ENCODE data around the gene SARS2. TPM values are rescaled to one million over a fixed set of nuclear protein-coding genes. Genes with fewer than 3 reads are reported as not detected.

SARS2 gene
- total and polyA plus RNA-seq, 2 donors (not counting 1 experiment from before 2014, with no cell fraction given) = 7.2 to 10.4 TPM

- H4K20me1 ChIP-seq (ENCODE audit: control insufficient read depth, extremely low read depth, insufficient read depth, low read length) = no peaks in the 10 kb centered on the region
- no peak overlapping the region for H2AFZ ChIP-seq (ENCODE audit: low read length)
- no peak for TF ChIP-seq EZH2 (IDR thresholded peaks at IDR 0.05; ENCODE audit: low read length, missing control alignments)
- no peaks in the 10 kb centered on the region for H3K4me1 ChIP-seq (ENCODE audit: control insufficient read depth, extremely low read depth, insufficient read depth, low read length)
- H3K36me3 ChIP-seq (ENCODE audit: control insufficient read depth, insufficient read depth, low read length) = no peaks in the 10 kb centered on the region
- H3K27me3 ChIP-seq (ENCODE audit: control insufficient read depth, insufficient read depth, low read length) = no peaks in the 10 kb centered on the region
- no peaks in the 10 kb centered on the region for H3K9me3 ChIP-seq (ENCODE audit: control insufficient read depth, insufficient read depth, low read depth, low read length)
- H3K4me3 ChIP-seq (replicated peaks in 1 of 4; ENCODE audit: control extremely low read depth in 1 of 4, insufficient read depth in 1 of 4, low read depth in 3 of 4, low read length in 4 of 4) = no peak overlapping the region
- no peaks in the 10 kb centered on the region for H3K79me2 ChIP-seq (ENCODE audit: control insufficient read depth, insufficient read depth, low read length)
- H3K27ac ChIP-seq (ENCODE audit: insufficient read depth, low read length) = no peak overlapping the region
- H3K9ac ChIP-seq (ENCODE audit: insufficient read depth, low read length) = no peak overlapping the region
- no peak for DNase-seq (ENCODE audit: low read depth in 2 of 2)
- no peak overlapping the region for H3K4me2 ChIP-seq (ENCODE audit: extremely low read depth, insufficient read depth, low read length)
Observed at GRCh38 chr19:38964738-38965137, 34.2 kb upstream of the SARS2 start.

GRCh38 chr19:38959618-38960017 lies 29.1 kb upstream of the SARS2 start:
- Histone ChIP-seq H3K4me3 (replicated peaks in 1 of 4; ENCODE audit: control extremely low read depth in 1 of 4, insufficient read depth in 1 of 4, low read depth in 3 of 4, low read length in 4 of 4) (no peak overlapping the region), H3K27me3 (ENCODE audit: control insufficient read depth, insufficient read depth, low read length) (no peaks in the 10 kb centered on the region), H3K9me3 (ENCODE audit: control insufficient read depth, insufficient read depth, low read depth, low read length) (no peaks in the 10 kb centered on the region), H4K20me1 (ENCODE audit: control insufficient read depth, extremely low read depth, insufficient read depth, low read length) (no peaks in the 10 kb centered on the region), H3K79me2 (ENCODE audit: control insufficient read depth, insufficient read depth, low read length) (no peaks in the 10 kb centered on the region), H3K27ac (ENCODE audit: insufficient read depth, low read length) (no peak overlapping the region), H3K9ac (ENCODE audit: insufficient read depth, low read length) (no peak overlapping the region), H3K36me3 (ENCODE audit: control insufficient read depth, insufficient read depth, low read length) (no peaks in the 10 kb centered on the region), H3K4me2 (ENCODE audit: extremely low read depth, insufficient read depth, low read length) (no peak overlapping the region), H2AFZ (ENCODE audit: low read length) (no peak overlapping the region), H3K4me1 (ENCODE audit: control insufficient read depth, extremely low read depth, insufficient read depth, low read length) (no peaks in the 10 kb centered on the region)
- no peak for DNase-seq (ENCODE audit: low read depth in 2 of 2)
- TF ChIP-seq CTCF (conservative IDR thresholded peaks at IDR 0.05 in 1 of 2, IDR thresholded peaks at IDR 0.05 in 1 of 2; ENCODE audit: low read depth in 1 of 2, low read length in 2 of 2) = no peak
- no peak for TF ChIP-seq EZH2 (IDR thresholded peaks at IDR 0.05; ENCODE audit: low read length, missing control alignments)

- DNase-seq (ENCODE audit: low read depth in 2 of 2) = no peak
- no peak overlapping the region for H3K27ac ChIP-seq (ENCODE audit: insufficient read depth, low read length)
- H2AFZ ChIP-seq (ENCODE audit: low read length) = no peak overlapping the region
- TF ChIP-seq EZH2 (IDR thresholded peaks at IDR 0.05; ENCODE audit: low read length, missing control alignments) (no peak), CTCF (conservative IDR thresholded peaks at IDR 0.05 in 1 of 2, IDR thresholded peaks at IDR 0.05 in 1 of 2; ENCODE audit: low read depth in 1 of 2, low read length in 2 of 2) (no peak)
- no peak overlapping the region for H3K4me3 ChIP-seq (replicated peaks in 1 of 4; ENCODE audit: control extremely low read depth in 1 of 4, insufficient read depth in 1 of 4, low read depth in 3 of 4, low read length in 4 of 4)
- no peak overlapping the region for H3K9ac ChIP-seq (ENCODE audit: insufficient read depth, low read length)
- no peaks in the 10 kb centered on the region for H3K4me1 ChIP-seq (ENCODE audit: control insufficient read depth, extremely low read depth, insufficient read depth, low read length)
- H4K20me1 ChIP-seq (ENCODE audit: control insufficient read depth, extremely low read depth, insufficient read depth, low read length) = no peaks in the 10 kb centered on the region
- no peaks in the 10 kb centered on the region for H3K79me2 ChIP-seq (ENCODE audit: control insufficient read depth, insufficient read depth, low read length)
- H3K4me2 ChIP-seq (ENCODE audit: extremely low read depth, insufficient read depth, low read length) = no peak overlapping the region
- no peaks in the 10 kb centered on the region for H3K9me3 ChIP-seq (ENCODE audit: control insufficient read depth, insufficient read depth, low read depth, low read length)
- H3K36me3 ChIP-seq (ENCODE audit: control insufficient read depth, insufficient read depth, low read length) = no peaks in the 10 kb centered on the region
- no peaks in the 10 kb centered on the region for H3K27me3 ChIP-seq (ENCODE audit: control insufficient read depth, insufficient read depth, low read length)
Observed at GRCh38 chr19:38958301-38958700, 27.7 kb upstream of the SARS2 start.
